ENCODE data around the gene ADAMTS19.

DNA sequence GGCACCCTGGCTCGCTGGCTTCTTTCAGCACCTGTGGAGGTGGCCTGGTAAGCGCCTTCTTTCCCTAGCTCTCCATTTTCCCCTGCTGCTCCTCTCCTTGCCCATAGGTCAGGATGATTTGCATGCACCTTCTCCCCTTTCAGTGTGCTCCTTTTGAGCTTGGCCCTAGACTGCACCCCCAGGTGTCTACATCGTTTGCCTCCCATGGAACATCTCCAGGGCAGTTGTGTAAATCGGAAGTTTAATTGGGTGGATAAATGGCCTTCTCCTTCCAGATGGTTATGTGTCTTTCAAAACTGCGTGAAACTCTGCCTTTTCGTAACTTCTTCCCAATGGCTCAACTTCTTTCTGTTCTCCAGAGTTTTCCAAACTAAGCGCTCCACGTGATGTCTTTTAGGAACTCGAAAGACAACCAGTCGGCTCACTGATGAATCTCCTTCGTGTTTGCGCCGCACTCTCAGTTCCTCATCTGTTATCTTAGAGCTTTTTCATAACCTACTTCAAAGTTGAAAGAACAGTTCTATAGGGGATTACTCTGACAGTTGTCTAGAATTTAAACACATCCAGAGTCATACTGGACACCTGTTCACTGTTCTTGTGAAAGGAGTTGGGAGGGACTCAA lies 1.7 kb downstream of the ADAMTS19 start:
- TF ChIP-seq, protein P1, sequence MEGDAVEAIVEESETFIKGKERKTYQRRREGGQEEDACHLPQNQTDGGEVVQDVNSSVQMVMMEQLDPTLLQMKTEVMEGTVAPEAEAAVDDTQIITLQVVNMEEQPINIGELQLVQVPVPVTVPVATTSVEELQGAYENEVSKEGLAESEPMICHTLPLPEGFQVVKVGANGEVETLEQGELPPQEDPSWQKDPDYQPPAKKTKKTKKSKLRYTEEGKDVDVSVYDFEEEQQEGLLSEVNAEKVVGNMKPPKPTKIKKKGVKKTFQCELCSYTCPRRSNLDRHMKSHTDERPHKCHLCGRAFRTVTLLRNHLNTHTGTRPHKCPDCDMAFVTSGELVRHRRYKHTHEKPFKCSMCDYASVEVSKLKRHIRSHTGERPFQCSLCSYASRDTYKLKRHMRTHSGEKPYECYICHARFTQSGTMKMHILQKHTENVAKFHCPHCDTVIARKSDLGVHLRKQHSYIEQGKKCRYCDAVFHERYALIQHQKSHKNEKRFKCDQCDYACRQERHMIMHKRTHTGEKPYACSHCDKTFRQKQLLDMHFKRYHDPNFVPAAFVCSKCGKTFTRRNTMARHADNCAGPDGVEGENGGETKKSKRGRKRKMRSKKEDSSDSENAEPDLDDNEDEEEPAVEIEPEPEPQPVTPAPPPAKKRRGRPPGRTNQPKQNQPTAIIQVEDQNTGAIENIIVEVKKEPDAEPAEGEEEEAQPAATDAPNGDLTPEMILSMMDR (IDR thresholded peaks at IDR 0.05; ENCODE audit: low read depth, low read length, poor library complexity, severe bottlenecking), result no peak
- no peak for TF ChIP-seq EZH2phosphoT487 (IDR thresholded peaks at IDR 0.05; ENCODE audit: borderline replicate concordance, low read length)
